Activated gamma-delta T cell treated with anti-CD3 and anti-CD28 coated beads, Interleukin-2, amount 50 U/mL, for 16 hours (primary cell): ENCODE measurements around the gene NRG3.

Source experiments
- DNase-seq: peaks from one replicate; pipeline ENCODE4 v3.0.0-alpha.2; 2020; ENCODE audit warnings: low read depth

NRG3 gene

DNA sequence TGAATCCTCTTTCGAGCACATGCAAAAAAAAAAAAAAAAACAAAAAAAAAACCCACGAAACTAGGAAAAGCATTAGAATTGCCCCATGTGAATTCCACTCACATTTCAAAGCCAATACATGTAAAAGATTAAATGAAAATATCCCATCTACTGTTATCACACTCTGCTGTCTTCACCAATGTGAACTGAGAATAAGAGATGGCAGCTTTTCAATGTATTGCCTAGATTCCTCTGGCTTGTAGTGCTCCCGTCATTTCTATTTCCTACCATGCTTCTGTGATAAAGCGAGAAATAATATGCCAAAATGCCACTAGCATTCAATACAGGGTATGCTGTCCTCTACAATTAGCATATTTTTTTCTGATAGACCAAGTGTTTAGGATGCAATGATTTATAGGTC lies 517.0 kb downstream of the NRG3 start:
- no peak for DNase-seq

DNA sequence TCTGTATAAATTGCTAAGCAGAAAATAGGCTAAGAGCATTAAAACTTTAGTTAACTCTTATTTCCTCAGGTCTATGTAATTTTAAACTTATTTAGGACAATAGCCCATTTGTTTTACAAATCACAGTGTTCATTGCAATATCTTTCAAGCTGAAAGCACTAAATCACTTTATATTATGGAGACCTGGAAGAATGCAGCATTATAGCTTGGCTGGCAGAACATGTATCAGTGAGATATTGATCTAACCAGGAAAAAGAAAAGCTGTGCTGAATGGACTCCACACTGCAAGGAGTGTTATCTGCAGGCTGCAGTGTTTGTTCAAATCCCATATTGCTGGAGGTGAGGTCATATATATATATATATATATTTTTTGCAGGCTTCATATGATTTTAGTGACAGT lies 517.5 kb downstream of the NRG3 start:
- DNase-seq = no peak

DNA sequence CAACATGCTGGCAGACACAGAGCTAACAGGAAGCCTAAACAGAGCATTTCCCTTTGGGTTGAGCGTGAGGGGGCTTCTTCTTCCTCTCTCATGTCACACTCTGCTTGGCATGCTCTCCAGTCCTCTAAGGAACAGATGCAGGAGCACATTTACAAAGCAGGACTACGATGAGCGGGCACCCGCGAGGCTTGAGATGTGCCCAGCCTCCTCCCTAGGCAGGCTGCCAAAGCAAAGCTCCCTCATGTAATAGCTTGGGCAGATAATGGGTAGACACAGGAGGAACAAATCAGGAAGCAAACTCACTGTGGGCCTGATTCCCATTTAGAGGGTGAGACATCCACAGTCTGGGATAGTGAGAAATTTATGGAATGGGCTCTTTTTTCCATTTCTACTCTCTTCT lies 519.1 kb downstream of the NRG3 start:
- no peak for DNase-seq

DNA sequence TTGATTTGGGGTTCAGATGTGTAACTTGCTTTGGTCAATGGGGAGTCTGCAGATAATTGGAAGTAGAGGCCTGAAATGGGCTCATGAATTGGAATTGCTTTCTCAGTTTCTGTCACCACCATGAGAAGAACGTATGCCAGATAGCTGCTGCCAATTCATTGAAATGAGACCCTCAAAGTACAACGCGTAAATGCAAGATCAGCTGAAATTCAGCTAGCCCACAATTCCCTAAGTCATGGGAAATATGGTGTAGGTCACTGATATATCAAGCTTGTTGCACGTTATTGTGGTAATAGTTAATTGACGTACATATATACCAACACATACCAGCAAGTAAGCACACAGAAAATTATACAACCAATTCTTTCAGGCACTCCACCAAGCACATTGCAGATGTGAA lies 520.0 kb downstream of the NRG3 start:
- no peak for DNase-seq

DNA sequence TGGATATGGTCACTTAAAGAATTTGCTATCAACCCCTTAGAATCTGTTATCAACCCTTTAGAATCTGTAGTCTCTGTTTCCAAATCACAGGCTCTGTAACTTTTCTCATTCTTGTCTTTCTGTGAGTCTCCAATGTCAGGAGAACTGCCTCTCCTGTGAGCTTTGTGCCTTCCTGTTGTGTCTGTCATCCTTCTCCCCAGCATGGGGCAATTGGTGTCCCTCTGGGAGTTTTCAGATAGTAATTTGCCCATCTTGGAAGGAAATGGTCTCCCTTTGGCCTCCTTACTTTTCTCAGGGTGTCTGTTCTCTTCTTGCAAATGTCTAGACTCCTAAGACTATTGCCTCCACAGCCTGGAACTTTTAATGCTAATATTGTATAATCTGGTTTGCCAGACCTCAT lies 521.9 kb downstream of the NRG3 start:
- no peak for DNase-seq

DNA sequence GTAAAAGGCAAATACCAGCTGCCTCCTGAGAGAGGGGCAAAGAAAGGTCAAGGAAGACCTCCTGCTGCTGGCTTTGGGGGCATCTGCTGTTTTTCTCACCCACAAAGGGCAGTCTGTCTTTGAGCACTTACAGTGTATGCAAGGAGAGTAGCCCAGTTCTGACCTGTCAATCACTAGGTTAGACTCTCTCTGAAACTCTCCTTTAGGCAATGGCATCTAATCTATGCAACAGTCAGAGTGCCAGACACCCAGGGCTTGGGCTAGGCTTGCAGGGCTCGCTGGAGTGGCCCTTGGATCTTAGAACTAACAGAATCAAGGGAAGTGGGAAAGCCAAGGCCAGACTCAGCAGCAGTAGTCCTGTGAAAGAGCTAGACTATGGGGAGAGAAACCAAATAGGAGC lies 522.9 kb downstream of the NRG3 start:
- no peak for DNase-seq

DNA sequence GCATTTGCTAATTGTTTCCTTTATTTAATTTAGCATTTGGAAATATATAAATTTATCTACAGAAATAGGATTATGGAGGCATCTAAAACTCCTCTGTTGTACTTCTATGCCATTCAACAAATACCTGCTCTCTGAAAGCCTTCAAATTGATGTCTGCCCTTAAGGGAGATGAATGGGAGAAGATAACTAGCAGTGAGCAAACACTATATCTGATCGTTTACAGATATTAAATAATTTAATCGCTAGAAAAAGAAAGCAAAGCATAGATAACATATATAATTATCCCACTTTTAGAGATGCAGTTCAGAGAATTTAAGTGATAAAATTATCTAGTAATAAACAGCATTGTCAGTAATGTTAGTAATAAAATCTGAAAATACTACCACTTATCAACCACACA lies 524.9 kb downstream of the NRG3 start:
- DNase-seq = no peak

DNA sequence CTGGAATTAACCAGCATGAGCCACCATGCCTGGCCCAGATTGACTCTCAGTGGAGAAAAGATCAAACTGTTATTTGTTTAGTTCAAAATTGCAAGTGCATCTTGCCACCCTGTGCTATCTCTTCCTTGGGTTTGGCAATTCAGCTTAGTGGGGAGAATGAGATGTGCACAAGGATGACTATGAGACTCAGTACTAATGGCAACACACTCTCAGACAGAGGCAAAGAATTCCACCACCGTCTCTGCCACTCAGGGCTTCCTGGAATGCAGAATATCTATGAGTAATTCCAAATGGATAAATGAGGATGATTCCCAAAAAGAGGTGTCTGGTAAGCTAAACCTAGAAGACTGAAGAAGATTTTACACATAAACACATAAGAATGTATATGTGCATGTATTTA lies 525.8 kb downstream of the NRG3 start:
- no peak for DNase-seq

DNA sequence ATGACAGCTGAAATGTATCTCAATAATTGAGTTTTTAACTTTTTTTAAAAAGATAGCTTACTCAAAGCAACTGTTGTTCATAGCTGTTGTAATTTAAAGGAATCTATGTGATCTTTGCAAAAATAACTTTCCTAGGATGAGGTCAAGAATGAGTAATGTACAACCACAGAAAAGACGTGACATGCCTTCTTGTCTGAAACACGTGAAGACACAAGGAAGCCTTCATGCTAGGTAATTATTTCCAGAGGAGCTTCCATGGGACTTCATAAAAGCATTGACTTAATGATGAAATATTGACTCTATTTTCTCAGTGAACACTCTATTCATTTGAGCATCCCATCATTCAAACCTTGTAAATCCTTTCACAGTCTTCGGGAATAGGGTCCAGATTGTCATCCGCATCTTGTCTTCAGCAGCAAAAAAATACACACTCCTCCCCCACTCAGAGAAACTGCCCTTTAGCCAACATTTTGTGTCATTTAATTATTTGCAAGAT lies 528.0 kb downstream of the NRG3 start:
- no peak for DNase-seq

DNA sequence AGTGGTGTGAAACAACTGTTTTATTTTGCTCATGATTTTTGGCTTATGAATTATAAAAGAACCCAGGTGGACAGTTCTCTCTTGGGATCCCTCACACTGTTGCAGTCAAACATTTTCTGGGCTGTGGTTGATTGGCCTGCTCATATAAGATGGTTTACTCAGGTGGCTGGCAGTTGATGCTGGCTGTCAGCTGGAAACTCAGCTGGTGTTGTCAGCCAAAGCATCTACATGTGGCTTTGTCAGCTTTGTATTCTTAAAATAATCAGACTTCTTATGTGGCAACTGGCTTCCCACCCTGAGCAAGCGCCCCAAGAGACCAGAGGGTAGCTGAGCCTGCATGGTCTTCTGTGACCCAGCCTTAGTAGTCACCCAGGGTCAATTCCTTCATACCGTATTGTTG lies 534.7 kb downstream of the NRG3 start:
- DNase-seq = no peak

DNA sequence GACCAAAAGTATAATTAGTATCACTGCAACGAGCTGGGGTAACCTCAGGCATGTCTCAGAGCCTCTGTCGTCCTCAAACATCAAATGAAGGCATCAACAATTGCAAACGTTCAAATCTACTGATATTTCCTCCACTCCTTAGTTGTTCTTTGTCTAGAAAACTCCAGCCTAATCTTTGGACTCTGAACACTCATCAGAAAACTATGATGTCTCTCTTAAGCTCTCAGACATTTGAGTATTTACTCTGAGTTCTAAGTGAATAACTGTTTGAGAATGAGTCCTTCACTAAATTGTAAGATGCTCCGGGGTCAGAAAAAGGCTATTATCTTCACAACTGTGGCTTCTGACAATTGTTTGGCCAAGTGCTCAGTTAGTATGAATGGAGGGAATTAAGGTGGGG lies 536.4 kb downstream of the NRG3 start:
- no peak for DNase-seq

DNA sequence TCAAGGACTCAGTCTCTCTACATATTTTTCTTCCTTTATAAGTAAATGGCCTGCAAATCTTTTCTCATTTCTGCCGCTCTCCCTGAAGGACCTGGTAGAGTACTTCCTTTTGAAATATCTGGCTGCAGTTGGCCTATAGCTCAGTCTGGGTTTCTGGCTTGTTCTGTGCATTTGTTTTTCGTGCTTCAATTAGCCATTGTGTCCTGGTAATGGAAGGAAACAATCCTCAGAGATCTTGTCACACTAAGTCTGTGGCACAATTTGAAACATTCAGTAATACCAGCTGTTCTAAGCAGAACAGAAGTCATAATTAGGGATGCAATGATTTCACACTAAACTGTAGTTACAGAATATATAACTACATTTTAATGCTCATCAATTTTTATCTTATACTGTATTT lies 545.0 kb downstream of the NRG3 start:
- DNase-seq = no peak

DNA sequence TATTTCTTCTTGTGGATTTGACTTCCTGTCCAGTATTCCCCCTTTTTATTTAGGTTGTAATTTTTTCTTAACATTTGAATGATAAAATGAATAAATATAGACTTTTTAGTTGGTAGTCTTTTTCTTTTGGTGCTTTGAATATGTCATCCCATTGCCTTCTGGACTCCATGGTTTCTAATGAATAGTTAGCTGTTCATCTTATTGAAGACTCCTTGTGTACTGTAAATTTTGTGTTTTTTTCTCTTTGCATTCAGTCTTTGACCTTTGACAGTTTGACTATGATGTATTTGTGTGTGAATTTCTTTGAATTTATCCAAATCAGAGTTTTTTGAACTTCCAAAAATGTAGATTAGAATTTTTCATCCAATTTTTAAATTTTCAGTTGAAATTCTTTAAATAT lies 554.3 kb downstream of the NRG3 start:
- no peak for DNase-seq

DNA sequence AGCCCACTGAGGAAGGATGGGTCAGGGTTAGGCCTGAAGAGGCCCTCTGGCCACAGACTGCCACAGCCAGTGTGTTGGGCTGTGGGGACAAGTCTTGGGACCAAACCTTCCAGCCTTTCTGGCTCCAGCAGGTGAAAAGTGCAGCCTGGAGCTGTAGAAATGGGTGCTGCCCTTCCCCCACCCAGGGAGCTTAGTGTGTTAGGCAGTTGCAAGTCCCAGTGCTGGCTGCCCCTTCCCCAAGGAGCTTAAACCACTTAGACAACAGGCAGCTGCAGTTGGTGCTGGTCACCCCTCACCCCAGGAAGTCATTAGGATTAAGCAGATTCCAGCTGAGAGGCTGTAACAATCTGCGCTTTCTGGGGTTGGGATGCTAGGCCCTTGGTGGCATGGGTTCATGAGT lies 563.3 kb downstream of the NRG3 start:
- no peak for DNase-seq

DNA sequence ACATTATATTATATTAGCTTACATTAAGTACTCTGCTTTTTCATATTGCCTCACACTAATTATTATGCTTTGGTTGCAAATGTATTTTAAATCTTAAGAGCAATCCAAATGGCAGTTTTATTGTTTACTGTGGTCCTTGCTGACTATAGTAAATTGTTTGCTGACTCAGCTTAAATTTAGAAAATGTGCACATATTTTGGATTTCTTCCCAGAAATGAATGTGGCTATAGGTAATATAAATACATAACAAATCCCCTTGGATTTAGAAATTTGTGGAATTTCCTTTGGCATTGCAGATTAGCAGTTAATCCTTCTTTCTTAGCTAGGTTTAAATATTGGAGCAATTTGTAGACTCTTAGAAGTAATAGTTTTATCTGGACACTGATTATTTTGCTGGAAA lies 565.8 kb downstream of the NRG3 start:
- no peak for DNase-seq

DNA sequence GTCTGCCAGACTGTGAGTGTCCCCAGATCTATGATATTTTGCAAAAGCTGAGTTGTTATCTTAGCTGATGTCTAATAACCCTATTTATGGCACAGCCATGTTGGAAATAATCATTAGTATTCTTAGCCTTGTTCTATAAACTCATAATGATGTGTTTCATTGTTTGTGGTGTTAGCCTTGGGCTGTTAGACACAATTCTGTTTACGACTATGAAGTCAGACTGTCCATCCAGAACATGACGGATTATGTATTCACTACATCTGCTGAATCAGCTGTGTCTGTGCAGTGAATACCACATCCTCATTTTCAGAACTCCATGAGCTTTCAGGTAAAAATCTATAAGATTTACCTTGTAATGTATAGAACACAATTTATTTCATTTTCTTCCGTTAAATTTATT lies 577.1 kb downstream of the NRG3 start:
- DNase-seq = no peak

DNA sequence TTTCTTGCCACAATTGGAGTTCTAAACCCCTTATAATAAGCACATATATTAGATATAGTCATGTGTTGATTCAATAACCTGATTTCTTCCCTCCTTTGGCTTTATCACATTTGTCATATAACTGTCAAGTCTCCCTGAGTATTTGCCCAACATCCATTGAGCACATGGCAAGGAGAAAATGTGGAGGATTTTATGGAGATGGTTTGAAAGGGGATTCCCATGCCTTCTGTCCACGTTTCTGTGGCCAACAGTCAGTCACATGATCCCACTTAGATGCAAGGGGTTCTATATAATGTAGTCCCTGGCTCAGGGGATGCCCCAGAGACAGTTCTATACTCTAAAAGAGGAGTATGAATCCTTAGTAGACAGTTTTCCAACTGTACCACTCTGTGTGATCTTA lies 577.7 kb downstream of the NRG3 start:
- DNase-seq = no peak

DNA sequence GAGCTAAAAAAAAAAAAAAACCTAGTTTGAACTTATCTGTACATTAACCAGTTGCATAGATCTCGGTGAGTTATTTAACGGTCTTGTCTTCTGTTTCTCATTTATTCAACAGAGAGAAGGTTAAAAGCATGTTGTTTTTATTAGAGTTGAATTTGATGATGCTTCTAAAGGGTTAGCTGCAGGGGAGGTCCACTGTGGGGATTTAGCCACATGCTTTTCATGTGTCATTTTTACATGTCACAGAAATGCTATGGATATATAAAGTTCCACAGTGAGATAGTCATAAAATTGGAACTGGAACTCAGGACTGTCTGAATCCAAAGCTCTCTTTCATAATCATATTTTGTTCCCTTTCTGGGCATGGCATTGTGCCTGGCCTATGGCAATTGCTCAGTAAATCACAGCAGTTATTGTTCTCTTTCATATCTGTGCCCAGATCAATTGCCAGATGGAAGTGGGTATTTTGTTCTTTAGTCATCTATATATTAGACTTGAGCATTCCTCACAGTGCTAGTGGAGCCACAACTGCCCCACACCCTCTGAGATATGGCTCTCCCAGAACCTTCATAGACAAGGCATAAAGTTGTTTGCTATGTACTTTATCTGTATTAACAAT lies 578.8 kb downstream of the NRG3 start:
- no peak for DNase-seq

DNA sequence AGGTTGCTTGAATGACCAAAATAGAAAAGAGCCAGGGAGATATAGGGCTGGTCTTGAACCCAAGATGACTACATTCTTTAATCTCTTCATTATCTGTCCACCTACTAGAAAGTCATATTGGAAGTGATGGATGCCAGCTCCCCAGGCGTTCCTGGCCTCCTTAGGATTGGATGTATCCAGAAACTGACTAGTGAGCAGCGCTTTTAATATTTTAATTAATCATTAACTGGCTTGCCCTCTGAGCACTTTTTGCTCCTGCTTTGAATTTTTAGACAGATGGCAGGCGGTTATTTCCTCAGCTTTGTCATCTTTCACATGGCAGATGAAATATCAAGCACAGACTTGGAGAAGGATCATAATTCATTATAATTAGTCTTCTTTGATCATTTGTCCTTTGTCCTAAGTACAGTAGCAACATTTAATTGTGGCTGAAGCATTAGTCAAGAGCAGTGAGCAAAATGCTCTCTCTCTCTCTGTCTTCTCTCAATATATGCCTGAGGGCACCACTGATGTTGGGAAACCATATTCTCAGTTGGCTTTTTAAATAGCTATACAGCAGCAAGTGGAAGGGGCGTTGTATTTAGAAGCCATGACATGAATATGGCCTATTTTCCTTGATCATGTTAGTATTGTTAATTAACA lies 588.0 kb downstream of the NRG3 start:
- DNase-seq = no peak

DNA sequence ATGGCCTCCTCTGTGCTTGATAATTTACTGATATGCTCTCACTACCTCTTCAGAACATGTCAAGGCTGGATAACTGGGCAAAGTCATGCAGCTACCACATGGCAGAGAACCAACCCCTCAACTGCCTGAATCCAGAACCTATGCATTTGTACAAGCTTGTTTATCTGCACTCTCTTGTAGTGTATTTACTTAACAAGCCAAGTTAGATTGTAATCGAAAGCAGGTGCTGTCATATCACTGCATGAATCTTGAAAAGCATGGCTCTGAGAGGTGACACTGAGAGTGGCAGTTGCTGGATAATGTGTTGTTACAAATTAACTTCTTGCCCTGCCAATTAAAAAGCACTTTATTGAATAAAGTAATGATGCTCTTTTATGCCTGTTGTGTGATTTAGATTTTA lies 588.6 kb downstream of the NRG3 start:
- no peak for DNase-seq

DNA sequence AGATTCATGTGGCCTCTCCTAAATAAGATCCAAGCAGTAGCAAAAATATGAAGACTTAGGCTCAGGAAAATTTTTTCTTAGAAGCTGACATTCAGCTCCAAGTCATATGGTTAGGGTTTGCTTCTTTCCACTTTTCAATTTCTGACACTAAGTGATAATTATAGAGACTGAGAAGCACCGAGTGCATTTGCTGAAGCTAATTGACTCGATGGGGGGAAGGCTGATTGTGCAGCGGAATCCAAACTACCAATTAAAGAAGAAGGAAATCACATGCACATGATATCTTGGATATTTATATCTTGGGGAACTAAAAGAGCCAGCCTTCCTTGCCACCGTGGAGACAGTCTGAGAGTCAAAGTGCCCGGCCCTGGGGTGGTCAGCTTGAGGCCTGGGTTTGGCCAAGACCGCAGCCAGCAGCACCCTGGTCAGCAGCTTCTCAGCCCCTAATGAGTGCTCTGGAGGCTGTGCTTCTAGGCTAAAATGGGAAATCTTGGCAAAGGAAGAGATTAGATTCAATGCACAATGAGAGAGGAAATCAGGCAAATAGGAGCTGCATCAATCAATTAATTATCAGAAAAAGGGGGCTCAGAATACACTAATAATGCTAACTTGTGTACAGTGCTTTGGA lies 589.3 kb downstream of the NRG3 start:
- DNase-seq = no peak

DNA sequence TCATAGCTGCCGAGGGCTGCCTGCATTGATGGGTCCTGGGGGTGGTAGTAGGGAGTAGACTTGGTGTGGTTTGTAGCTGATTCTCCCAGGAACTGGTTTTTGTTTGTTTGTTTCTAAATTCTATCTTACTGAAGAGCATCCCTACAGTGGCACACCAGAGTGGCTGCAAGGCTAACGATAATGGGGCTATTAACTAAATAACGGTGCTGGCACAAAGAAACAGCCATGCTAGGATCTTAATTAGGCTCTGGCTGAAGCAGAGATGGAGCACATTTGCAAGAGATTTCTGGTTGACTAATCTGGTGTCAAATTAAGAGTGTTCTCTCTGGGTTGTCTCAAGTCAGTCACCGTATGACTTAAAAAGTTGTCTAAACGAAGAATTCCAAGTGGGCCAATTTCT lies 590.0 kb downstream of the NRG3 start:
- DNase-seq = no peak

DNA sequence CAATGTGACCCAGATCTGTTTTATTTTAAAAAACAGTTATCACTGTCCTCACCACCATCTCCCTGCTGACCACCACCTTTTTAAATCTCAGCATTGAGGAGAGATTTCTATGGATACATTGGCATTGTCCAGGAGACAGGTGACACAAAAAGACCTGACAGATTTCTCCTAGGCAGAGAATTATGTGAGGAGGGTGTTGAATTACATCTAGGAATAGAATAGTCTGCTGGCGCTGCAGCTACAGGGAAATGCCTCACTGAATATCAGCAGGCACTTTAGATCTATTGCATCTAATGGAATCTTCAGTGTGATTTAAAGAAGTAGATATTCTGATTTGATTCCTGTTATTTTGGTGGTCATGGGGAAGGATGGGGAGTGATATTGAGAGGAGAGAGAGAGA lies 593.5 kb downstream of the NRG3 start:
- no peak for DNase-seq
